Stimulated activated CD8-positive, alpha-beta memory T cell treated with anti-CD3 and anti-CD28 coated beads, Interleukin-15, amount 100 ng/mL, for 24 hours (primary cell): ENCODE measurements around the gene PLEKHG5.
"Not testable (repeated sequence)": the region's sequence is repeated elsewhere in the genome, so short reads cannot be mapped to it uniquely, and the experiment has no call there.

Experiments
- DNase-seq: peaks from one replicate; pipeline ENCODE4 v3.0.0-alpha.2; 2020; ENCODE audit warnings: low read depth

Gene PLEKHG5

GRCh38 chr1:6463120-6463412, 28.4 kb downstream of the PLEKHG5 start:
- no peak for DNase-seq

GRCh38 chr1:6462412-6463119, 28.9 kb downstream of the PLEKHG5 start:
- DNase-seq = no peak

- no peak for DNase-seq
Measured at GRCh38 chr1:6461538-6462411, 29.7 kb downstream of the PLEKHG5 start.

- no peak for DNase-seq
Measured at GRCh38 chr1:6461051-6461530, 30.4 kb downstream of the PLEKHG5 start.

- peak; percentile 50 for DNase-seq
Measured at GRCh38 chr1:6460301-6461050, 31.0 kb downstream of the PLEKHG5 start.

GRCh38 chr1:6459850-6460265, 31.6 kb downstream of the PLEKHG5 start:
- DNase-seq = no peak

GRCh38 chr1:6456800-6457466, 34.5 kb downstream of the PLEKHG5 start:
- DNase-seq = no peak

- not testable (repeated sequence) for DNase-seq
Measured at GRCh38 chr1:6455752-6456520, 35.5 kb downstream of the PLEKHG5 start.

- DNase-seq = no peak
Measured at GRCh38 chr1:6454856-6455751, 36.4 kb downstream of the PLEKHG5 start.

- not testable (repeated sequence) for DNase-seq
Measured at GRCh38 chr1:6453895-6454855, 37.3 kb downstream of the PLEKHG5 start.

- DNase-seq = no peak
Measured at GRCh38 chr1:6450943-6451373, 40.5 kb downstream of the PLEKHG5 start.

- not testable (repeated sequence) for DNase-seq
Measured at GRCh38 chr1:6450486-6450885, 41.0 kb downstream of the PLEKHG5 start.

- DNase-seq = no peak
Measured at GRCh38 chr1:6450005-6450450, 41.4 kb downstream of the PLEKHG5 start.

GRCh38 chr1:6448749-6449631, 42.5 kb downstream of the PLEKHG5 start:
- DNase-seq = no peak

GRCh38 chr1:6447818-6448748, 43.4 kb downstream of the PLEKHG5 start:
- DNase-seq = no peak

GRCh38 chr1:6447016-6447817, 44.2 kb downstream of the PLEKHG5 start:
- DNase-seq = no peak
